Ureter (tissue), 1 donor: ENCODE results near the gene ALDH3B2. TPM values are rescaled to one million over a fixed set of nuclear protein-coding genes. Genes with fewer than 3 reads are reported as not detected.
A peak's percentile ranks its signal among the peaks of the same experiment; 100 is the strongest.
"Not testable (repeated sequence)": the region's sequence is repeated elsewhere in the genome, so short reads cannot be mapped to it uniquely, and the experiment has no call there.

Experiments
- DNase-seq: peaks from one replicate; pipeline ENCODE4 v3.0.0-alpha.2; 2020; ENCODE audit warnings: low spot score
- total RNA-seq: library from RNA; stranded (reverse); gene quantifications from one replicate; pipeline ENCODE4 v1.2.4, GENCODE V29; 2023
- donor health status: DM: yes; HTN: yes; CAD: no.

ALDH3B2 gene, protein sequence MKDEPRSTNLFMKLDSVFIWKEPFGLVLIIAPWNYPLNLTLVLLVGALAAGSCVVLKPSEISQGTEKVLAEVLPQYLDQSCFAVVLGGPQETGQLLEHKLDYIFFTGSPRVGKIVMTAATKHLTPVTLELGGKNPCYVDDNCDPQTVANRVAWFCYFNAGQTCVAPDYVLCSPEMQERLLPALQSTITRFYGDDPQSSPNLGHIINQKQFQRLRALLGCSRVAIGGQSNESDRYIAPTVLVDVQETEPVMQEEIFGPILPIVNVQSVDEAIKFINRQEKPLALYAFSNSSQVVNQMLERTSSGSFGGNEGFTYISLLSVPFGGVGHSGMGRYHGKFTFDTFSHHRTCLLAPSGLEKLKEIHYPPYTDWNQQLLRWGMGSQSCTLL
- total RNA-seq: 85.9 TPM

GRCh38 chr11:67674442-67674871, at the start of gene ALDH3B2:
TSS of gene ALDH3B2 (minus strand) at chr11:67674623. CDS start at chr11:67666935, 7,688 bp downstream.
- DNase-seq: peak; percentile 88

DNA sequence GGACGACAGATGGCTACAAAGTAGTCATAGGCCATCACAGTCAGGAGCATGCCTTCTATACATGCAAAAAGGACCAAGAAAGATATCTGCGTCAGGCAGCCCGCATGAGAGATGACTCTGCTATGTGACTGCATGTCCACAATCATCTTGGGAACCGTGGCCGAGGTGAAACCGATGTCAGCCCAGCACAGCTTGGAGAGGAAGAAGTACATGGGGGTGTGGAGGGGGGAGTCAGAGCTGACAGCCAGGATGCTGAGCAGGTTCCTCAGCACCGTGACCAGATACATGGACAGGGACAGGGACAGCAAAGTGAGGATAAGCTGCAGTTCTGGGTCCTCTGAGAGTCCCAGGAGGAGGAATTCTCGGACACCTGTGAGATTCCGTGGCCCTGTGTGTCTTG, 48.6 kb upstream of the ALDH3B2 start:
- DNase-seq: not testable (repeated sequence)

DNA sequence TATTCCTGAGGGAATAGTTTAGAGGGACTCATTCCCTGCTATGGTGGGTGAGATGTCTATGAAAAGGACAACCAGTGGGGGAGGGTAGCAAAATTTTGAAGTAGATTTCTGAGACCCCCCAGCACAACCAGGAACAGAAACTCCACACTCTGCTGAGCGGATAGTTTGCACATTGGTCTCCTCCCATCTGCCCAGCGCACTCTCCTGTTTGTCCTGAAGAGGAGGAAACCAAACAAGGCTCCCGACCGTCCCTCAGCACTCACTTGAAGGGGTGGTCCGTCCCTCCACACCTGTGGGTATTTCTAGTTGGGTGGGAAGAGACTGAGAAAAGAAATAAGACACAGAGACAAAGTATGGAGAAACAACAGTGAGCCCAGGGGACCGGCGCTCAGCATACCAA, 41.8 kb upstream of the ALDH3B2 start:
- not testable (repeated sequence) for DNase-seq

DNA sequence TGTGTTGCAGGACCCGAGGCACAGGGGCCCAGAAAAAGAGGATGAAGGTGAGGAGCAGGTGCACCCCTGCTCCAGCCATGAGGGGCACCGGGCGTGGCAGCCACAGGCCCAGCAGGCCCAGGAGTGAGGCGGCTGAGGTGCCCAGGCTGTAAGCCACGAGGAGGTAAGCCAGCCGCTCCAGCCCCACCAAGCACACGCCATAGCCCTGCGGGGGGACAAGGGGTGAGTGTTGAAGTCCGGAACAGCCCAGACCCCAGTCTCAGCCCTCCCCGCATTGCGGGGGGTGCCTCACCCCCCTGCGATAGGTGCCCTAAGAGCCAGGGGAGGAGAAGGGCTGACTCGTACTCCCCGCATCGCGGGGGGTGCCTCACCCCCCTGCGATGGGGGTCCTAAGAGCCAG, 41.4 kb upstream of the ALDH3B2 start:
- DNase-seq: not testable (repeated sequence)

DNA sequence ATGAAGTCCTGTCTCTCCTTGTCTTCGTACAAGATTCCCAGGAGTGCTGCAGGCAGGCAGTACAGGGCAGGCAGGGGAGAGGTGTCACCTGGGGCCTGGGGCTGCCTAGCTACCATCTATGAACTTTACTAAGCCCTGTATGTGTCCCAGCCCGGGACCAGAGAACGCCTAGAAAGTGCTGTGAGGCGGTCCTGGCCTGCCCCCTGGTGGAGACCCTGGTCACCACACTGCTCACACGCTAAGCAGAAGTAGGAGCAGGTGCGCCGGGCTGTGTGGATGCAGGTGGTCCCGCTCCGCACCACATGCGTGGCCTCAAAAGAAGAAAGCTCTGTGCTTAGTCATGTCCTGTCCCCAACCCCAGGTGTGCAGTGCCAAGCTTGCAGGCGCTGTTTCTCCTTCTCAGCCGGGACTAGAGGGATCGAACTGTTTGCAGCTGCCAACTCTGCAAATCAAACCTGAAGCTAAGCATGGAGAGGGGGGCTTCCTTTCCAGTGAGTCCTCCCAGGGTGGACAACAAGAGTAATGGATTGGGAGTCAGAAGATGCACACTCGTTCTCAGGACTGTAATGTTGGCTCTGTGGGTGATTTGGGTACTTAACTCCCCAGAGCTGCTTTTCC, 39.6 kb upstream of the ALDH3B2 start:
- DNase-seq: not testable (repeated sequence)

- DNase-seq: not testable (repeated sequence)
Observed at GRCh38 chr11:67711676-67712075, 37.3 kb upstream of the ALDH3B2 start.

- DNase-seq: not testable (repeated sequence)
Observed at GRCh38 chr11:67711212-67711611, 36.8 kb upstream of the ALDH3B2 start.

- DNase-seq: not testable (repeated sequence)
Observed at GRCh38 chr11:67709806-67710205, 35.4 kb upstream of the ALDH3B2 start.

GRCh38 chr11:67705264-67705663, 30.8 kb upstream of the ALDH3B2 start:
- DNase-seq: no peak

DNA sequence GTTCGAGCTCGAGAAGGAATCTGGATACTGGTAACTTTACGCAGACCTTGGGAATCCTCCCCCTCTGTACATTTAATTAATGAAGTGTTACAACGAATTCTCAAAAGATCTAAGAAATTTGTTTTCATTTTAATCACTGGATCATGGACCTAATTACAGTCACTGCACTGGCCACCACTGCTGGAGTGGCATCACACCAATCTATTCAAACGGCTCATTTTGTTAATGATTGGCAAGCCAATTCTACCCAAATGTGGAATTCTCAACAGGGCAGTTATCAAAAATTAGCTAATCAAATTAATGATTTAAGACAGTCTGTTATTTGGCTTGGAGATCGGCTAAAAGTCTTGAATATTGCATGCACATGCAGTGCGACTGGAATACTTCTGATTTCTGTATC, 30.1 kb upstream of the ALDH3B2 start:
- DNase-seq: no peak

- not testable (repeated sequence) for DNase-seq
Observed at GRCh38 chr11:67703709-67704108, 29.3 kb upstream of the ALDH3B2 start.

- DNase-seq: no peak
Observed at GRCh38 chr11:67700548-67701262, 26.3 kb upstream of the ALDH3B2 start.

DNA sequence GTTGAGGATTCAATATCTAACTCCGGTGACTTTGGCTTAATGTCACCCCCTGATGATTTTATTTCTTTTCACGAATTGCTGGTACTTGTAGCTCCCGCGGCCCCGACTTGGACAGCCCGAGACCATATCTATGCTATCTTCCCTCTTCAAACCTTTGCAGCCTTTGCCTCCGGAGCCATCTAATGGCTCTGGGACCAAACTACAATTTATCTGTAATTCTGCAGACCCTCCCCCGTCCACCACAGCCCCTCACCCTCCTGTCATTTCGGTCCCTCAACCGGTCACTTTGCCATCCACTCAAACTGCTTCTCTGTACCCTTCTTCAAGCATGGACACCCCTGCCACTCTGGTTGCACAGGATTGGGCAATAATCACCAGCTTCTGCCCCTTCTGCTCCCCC, 25.7 kb upstream of the ALDH3B2 start:
- no peak for DNase-seq

DNA sequence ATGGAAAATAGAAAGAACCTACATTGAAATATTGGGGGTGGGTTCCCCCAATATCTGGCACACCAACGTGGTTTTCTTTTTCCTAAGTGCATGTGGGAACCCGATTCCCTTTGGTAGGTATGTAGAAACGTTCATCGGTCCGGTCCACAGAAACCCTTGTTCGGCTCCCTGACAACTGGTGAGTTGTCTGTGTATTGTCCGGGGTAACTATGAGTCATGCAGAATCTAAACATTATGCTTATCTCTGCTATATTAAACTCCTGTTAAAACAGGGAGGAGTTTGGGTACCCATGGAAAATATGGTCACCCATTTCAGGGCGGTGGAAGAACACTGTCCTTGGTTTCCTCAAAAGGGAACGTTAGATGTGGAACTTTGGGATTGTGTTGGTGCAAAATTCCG, 25.1 kb upstream of the ALDH3B2 start:
- no peak for DNase-seq

DNA sequence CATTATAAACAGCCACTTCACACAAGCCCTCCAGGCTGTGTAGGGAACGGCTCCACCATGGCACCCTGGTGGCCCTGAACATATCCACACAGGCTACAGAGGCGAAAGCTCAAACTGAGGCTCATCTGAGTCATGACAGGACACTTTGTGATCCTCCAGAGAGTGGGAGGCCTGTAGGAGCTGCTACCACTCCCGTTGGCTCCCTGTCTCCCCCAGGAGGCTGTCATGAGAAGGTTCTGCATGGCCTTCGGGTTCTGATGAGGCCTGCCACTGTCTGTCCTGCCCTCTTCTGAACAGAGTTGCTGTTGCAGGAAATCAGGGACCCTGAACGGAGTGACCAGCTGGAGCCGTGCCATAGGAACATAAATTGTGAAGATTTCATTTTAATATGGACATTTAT, 23.8 kb upstream of the ALDH3B2 start:
- DNase-seq: no peak

GRCh38 chr11:67697846-67698245, 23.4 kb upstream of the ALDH3B2 start:
- no peak for DNase-seq

DNA sequence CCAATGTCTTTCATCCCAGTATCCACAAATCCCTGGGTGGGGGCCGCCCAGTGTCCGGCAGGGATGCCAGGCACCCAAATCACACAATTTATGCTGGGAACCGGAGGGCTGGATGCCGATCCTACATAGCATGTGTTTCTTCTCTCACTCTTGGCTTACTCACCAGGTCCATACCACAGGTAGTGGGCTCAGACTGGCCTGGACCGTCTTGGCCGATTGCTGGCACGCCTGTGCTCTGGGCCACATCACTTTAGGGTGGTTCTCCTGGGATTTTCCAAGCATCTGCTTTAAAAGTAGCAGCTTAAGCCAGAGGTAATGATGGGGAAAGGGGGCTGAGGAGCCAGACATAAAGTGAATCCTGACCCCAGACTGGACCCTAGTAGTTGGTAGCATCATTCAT, 22.6 kb upstream of the ALDH3B2 start:
- no peak for DNase-seq

GRCh38 chr11:67695606-67696005, 21.2 kb upstream of the ALDH3B2 start:
- peak; percentile 6 for DNase-seq

- DNase-seq: peak; percentile 28
Observed at GRCh38 chr11:67694875-67695555, 20.6 kb upstream of the ALDH3B2 start.

DNA sequence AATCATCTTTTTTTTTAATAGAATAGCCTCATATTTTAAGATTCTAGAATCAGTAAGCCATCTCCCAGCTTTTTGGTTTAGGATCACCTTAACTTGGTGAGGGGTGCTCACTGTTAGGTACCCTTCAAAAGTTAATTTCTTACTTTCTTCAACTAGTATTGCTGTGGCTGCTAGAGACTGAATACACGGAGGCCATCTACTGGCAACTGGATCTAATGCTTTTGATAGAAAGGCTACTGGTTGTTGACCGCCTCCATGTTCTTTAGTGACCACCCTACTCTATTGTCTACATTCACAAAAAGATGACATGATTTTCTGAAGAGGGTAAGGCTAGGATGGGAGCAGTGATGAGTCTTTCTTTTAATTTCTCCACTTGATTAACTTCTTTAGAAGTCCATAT, 16.7 kb upstream of the ALDH3B2 start:
- DNase-seq: peak; percentile 14

DNA sequence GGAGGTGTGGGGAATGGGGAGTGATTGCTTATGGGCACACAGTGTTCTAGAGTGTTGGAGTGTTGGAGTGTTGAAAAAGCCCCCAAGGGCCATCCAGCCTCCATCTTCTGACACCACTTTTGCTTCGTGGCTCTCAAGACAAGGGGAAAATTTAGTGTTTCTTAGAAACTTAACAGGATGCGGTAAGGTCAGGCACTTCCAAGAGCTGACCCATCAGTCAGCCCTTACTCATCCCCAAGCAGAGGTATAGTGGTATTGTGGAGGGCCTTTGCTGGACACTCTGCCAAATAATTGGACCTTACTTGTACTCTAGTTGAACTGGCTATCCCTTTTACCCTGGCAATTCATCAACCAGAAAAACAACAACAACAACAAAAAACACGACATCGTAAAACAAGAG, 14.8 kb upstream of the ALDH3B2 start:
- DNase-seq: no peak

GRCh38 chr11:67687986-67688385, 13.6 kb upstream of the ALDH3B2 start:
- DNase-seq: no peak
